ENCODE data around the gene MGAT4A.

MGAT4A gene

GRCh38 chr2:98649992-98650375 is 80.9 kb downstream of the MGAT4A start:
- DNase-seq: no peak

GRCh38 chr2:98649135-98649991 is 81.6 kb downstream of the MGAT4A start:
- DNase-seq: peak; percentile 72

GRCh38 chr2:98648451-98648850 is 82.5 kb downstream of the MGAT4A start:
- DNase-seq: no peak

GRCh38 chr2:98647636-98648035 is 83.3 kb downstream of the MGAT4A start:
- DNase-seq: no peak

- DNase-seq: no peak
These were observed 87.3 kb downstream of the MGAT4A start for GRCh38 chr2:98643496-98644100.

GRCh38 chr2:98637401-98638147 is 93.4 kb downstream of the MGAT4A start:
- DNase-seq: no peak

- DNase-seq: no peak
These were observed 96.4 kb downstream of the MGAT4A start for GRCh38 chr2:98634406-98635092.

- DNase-seq: no peak
These were observed 98.6 kb downstream of the MGAT4A start for GRCh38 chr2:98632351-98632750.

- DNase-seq: no peak
These were observed 107.3 kb downstream of the MGAT4A start for GRCh38 chr2:98623657-98624056.

- no peak for DNase-seq
These were observed 113.8 kb downstream of the MGAT4A start for GRCh38 chr2:98617149-98617548.

- no peak for DNase-seq
These were observed 115.5 kb downstream of the MGAT4A start for GRCh38 chr2:98615481-98615880.

GRCh38 chr2:98614024-98614739 is 116.8 kb downstream of the MGAT4A start:
- DNase-seq: no peak

- no peak for DNase-seq
These were observed 121.8 kb downstream of the MGAT4A start for GRCh38 chr2:98608962-98609604.

- peak; percentile 94 for DNase-seq
These were observed 122.6 kb downstream of the MGAT4A start, which contains the start of the genes COA5 and UNC50 for GRCh38 chr2:98608116-98608961. Gene COA5 (minus strand): TSS chr2:98608512. CDS start chr2:98608405, 107 bp downstream. Gene UNC50 (plus strand): TSS chr2:98608589. CDS start chr2:98609760, 1,171 bp downstream.

GRCh38 chr2:98607741-98608115 is 123.2 kb downstream of the MGAT4A start:
- DNase-seq: no peak

- DNase-seq: no peak
These were observed 123.8 kb downstream of the MGAT4A start for GRCh38 chr2:98607104-98607503.

GRCh38 chr2:98606431-98606830 is 124.5 kb downstream of the MGAT4A start:
- DNase-seq: no peak

- no peak for DNase-seq
These were observed 125.9 kb downstream of the MGAT4A start for GRCh38 chr2:98605076-98605475.

GRCh38 chr2:98604547-98604946 is 126.4 kb downstream of the MGAT4A start:
- DNase-seq: no peak

- DNase-seq: no peak
These were observed 129.3 kb downstream of the MGAT4A start for GRCh38 chr2:98601532-98602132.
